Measurements from ENCODE around the gene BBLN. TPM values are rescaled to one million over a fixed set of nuclear protein-coding genes. Genes with fewer than 3 reads are reported as not detected.

Gene BBLN
- total RNA-seq, 2 experiments from 2014 or later = 85.1 to 85.3 TPM

GRCh38 chr9:128120061-128120740 lies 39.9 kb upstream of the BBLN start:
- no peaks in the 10 kb centered on the region for H3K27me3 Mint-ChIP-seq
- H3K36me3 Mint-ChIP-seq = peaks cover 3% of the 10 kb centered on the region
- no peak overlapping the region for H3K4me3 Mint-ChIP-seq
- CTCF ChIA-PET = interaction anchor here (1.2 to 1.8 kb wide), 3 partner anchors 8 to 59 kb away, joined by 3 to 8 read pairs (median 4); no protein-coding TSS in a partner anchor
- no peaks in the 10 kb centered on the region for H3K9me3 Mint-ChIP-seq (ENCODE audit: low read depth)
- no peak for DNase-seq
- peaks cover 10% of the 10 kb centered on the region for H3K4me1 Mint-ChIP-seq
- no peak for ATAC-seq
- no peak overlapping the region for H3K27ac Mint-ChIP-seq

GRCh38 chr9:128120741-128121465 lies 39.2 kb upstream of the BBLN start:
- Mint-ChIP-seq H3K27me3 (no peaks in the 10 kb centered on the region), H3K27ac (no peak overlapping the region), H3K4me1 (peaks cover 17% of the 10 kb centered on the region), H3K4me3 (no peak overlapping the region), H3K36me3 (peaks cover 3% of the 10 kb centered on the region), H3K9me3 (ENCODE audit: low read depth) (no peaks in the 10 kb centered on the region)
- ATAC-seq = no peak
- DNase-seq = no peak
- CTCF ChIA-PET = interaction anchor here (1.4 to 1.8 kb wide), 2 partner anchors 8 to 179 kb away, joined by 3 to 8 read pairs; no protein-coding TSS in a partner anchor

DNA sequence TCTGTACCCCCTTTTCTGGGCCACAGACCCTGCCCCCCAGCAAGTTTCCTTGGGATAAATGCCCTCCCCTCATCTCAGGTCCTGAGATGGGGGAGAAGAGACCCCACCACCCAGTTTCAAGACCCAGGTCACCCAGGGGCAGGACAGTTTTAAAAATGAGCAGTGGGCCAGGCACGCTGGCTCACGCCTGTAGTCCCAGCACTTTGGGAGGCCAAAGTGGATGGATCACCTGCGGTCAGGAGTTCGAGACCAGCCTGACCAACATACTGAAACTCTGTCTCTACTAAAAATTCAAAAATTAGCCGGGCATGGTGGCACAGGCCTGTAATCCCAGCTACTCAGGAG lies 38.6 kb upstream of the BBLN start:
- peaks cover 22% of the 10 kb centered on the region for H3K4me1 Mint-ChIP-seq
- CTCF ChIA-PET = interaction anchor here (1.4 kb wide), 1 partner anchor 179 kb away, joined by 3 read pairs; no protein-coding TSS in a partner anchor
- no peaks in the 10 kb centered on the region for H3K9me3 Mint-ChIP-seq (ENCODE audit: low read depth)
- H3K4me3 Mint-ChIP-seq = no peak overlapping the region
- no peak for ATAC-seq
- H3K36me3 Mint-ChIP-seq = peaks cover 3% of the 10 kb centered on the region
- no peak for DNase-seq
- no peaks in the 10 kb centered on the region for H3K27me3 Mint-ChIP-seq
- no peak overlapping the region for H3K27ac Mint-ChIP-seq

DNA sequence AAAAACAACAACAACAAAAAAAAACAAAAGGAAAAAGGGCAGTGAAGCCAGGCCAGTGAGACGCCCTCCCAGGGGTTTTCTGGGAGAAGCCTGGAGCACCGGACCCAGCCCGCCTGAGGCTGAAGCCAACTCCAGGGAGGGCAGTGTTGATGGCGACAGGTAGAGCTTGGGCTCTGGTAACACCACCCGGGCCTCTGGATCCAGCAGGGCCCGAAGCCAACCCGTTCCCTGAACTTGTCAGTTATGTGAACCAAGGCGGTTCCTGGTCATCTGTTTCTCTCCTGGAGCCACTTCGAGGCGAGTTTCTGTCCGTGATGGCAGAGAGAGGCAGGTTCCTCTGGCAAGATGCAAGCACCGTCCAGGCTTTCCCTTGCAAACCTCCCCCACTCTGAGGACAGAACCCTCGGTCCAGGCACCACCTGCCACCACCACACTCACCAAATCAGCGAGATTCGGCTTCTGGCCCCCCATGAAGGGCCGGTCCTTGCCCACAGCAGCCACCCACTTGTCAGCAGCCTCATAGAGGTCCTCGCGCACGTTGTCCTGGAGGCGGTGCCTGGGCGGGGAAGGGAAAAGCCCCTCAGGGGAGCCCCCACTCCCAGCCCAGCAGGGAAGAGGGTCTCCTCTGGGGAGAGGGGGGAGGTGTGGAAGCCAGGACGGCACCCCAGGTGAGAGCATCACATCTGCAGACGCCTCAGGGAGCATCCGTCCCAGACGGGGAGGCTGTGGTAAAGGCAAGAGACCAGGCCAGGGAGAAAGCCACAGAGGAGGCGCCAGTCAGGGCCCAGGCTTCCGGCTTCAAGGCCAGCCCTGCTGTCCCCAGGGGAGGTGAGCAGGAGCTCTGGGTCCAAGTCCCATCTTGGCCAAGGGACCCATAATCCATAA lies 37.9 kb upstream of the BBLN start:
- H3K36me3 Mint-ChIP-seq = peaks cover 3% of the 10 kb centered on the region
- H3K9me3 Mint-ChIP-seq (ENCODE audit: low read depth) = no peaks in the 10 kb centered on the region
- DNase-seq (no peak), ATAC-seq (no peak)
- H3K4me3 Mint-ChIP-seq = no peak overlapping the region
- H3K27me3 Mint-ChIP-seq = no peaks in the 10 kb centered on the region
- peaks cover 22% of the 10 kb centered on the region for H3K4me1 Mint-ChIP-seq
- CTCF ChIA-PET = interaction anchor here (1.4 kb wide), 1 partner anchor 180 kb away, joined by 3 read pairs; no protein-coding TSS in a partner anchor
- H3K27ac Mint-ChIP-seq = no peak overlapping the region

DNA sequence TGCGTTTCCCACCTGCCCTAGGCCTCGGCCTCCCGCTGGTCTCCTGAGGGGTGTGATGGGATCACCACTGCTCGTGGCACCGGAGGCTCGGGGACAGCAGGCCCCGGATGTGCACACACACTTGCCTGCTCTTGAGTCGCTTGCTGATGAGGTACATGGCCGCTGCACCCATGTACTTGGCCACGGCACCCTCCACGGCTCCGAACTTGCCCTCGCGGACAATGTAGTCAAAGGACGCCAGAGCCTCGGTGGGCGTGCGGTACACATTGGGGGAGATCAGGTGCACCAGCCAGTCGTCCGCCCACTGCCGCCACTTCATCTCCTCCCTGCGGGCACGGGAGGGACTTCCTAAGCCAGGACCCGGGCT lies 37.3 kb upstream of the BBLN start:
- H3K36me3 Mint-ChIP-seq = peaks cover 3% of the 10 kb centered on the region
- H3K27ac Mint-ChIP-seq = no peak overlapping the region
- ATAC-seq (no peak), DNase-seq (no peak)
- no peaks in the 10 kb centered on the region for H3K27me3 Mint-ChIP-seq
- H3K4me1 Mint-ChIP-seq = peaks cover 18% of the 10 kb centered on the region
- no peak overlapping the region for H3K4me3 Mint-ChIP-seq
- H3K9me3 Mint-ChIP-seq (ENCODE audit: low read depth) = no peaks in the 10 kb centered on the region
- CTCF ChIA-PET = no interaction called here

- no peak overlapping the region for H3K4me3 Mint-ChIP-seq
- CTCF ChIA-PET = interaction anchor here (1.0 to 3.5 kb wide), 4 partner anchors 7 to 68 kb away, joined by 3 to 24 read pairs (median 4); no protein-coding TSS in a partner anchor
- ATAC-seq (no peak), DNase-seq (no peak)
- H3K27ac Mint-ChIP-seq = no peak overlapping the region
- no peaks in the 10 kb centered on the region for H3K27me3 Mint-ChIP-seq
- peaks cover 19% of the 10 kb centered on the region for H3K4me1 Mint-ChIP-seq
- no peaks in the 10 kb centered on the region for H3K9me3 Mint-ChIP-seq (ENCODE audit: low read depth)
- H3K36me3 Mint-ChIP-seq = peaks cover 3% of the 10 kb centered on the region
Observed at GRCh38 chr9:128123451-128124080, 36.5 kb upstream of the BBLN start.

GRCh38 chr9:128124451-128124850 lies 35.6 kb upstream of the BBLN start:
- no peak for DNase-seq

DNA sequence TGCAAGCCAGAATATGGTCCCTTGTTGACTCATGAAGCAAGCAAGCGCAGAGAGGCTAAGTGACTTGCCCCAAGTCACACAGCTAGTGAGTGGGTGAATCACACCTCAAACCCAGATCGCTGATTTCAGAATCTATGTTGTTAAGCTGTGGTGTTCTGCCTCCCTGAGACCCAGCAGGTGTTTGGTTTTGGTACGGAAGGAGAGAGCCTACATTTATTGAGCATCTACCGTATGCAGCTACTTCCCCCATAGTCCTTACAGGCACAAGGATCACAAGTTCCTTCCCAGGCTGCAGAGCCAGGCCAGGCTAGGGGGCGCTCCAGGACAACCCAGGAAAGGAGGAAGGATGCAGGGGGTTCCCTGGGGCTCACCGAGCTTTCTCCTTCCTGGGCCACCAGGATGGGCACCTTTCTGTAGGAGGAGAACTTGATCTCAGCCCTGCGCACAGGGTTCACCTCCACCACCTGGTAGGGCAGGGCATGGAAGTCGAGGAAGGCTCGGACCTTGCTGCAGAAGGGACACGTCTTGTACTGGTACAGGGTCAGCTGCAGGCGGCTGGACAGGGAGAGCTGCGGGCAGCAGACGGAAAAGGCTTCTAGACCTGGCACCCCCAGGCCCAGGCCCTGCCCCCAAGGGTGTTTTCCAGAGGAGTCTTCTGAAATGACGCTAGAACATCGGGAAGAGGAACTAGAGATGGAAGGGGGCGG lies 35.0 kb upstream of the BBLN start:
- H3K27ac Mint-ChIP-seq = no peak overlapping the region
- DNase-seq = peak; percentile 65
- peaks cover 3% of the 10 kb centered on the region for H3K27me3 Mint-ChIP-seq
- CTCF ChIA-PET = interaction anchor here (0.7 to 3.5 kb wide), 14 partner anchors 8 to 410 kb away, joined by 3 to 24 read pairs (median 3); partner anchors contain the start of gene PTRH1
- peaks cover 28% of the 10 kb centered on the region for H3K4me1 Mint-ChIP-seq
- peaks cover 3% of the 10 kb centered on the region for H3K36me3 Mint-ChIP-seq
- H3K9me3 Mint-ChIP-seq (ENCODE audit: low read depth) = no peaks in the 10 kb centered on the region
- ATAC-seq = no peak
- H3K4me3 Mint-ChIP-seq = no peak overlapping the region

More at GRCh38 chr9:128124451-128124850, 35.6 kb upstream of the BBLN start:
- CTCF ChIA-PET = interaction anchor here (0.7 to 3.5 kb wide), 12 partner anchors 8 to 182 kb away, joined by 3 to 24 read pairs (median 3); no protein-coding TSS in a partner anchor
- no peak for ATAC-seq
- Mint-ChIP-seq H3K9me3 (ENCODE audit: low read depth) (no peaks in the 10 kb centered on the region), H3K27ac (no peak overlapping the region), H3K4me3 (no peak overlapping the region), H3K27me3 (peaks cover 3% of the 10 kb centered on the region), H3K4me1 (peaks cover 25% of the 10 kb centered on the region), H3K36me3 (peaks cover 3% of the 10 kb centered on the region)

GRCh38 chr9:128125580-128126354 lies 34.3 kb upstream of the BBLN start:
- Mint-ChIP-seq H3K4me3 (peak overlapping the region; percentile 78), H3K27me3 (peaks cover 3% of the 10 kb centered on the region), H3K9me3 (ENCODE audit: low read depth) (no peaks in the 10 kb centered on the region), H3K27ac (peak overlapping the region; percentile 30), H3K4me1 (peaks cover 28% of the 10 kb centered on the region), H3K36me3 (peaks cover 3% of the 10 kb centered on the region)
- DNase-seq (no peak), ATAC-seq (no peak)
- CTCF ChIA-PET = interaction anchor here (0.5 to 3.5 kb wide), 9 partner anchors 9 to 411 kb away, joined by 3 to 24 read pairs (median 3); partner anchors contain the start of gene PTRH1

GRCh38 chr9:128127568-128127989 lies 32.5 kb upstream of the BBLN start, which contains the start of gene PTGES2:
PTGES2 (minus strand) TSS chr9:128127729; CDS start chr9:128127717, 12 bp downstream.
- DNase-seq = peak; percentile 84
- Mint-ChIP-seq H3K27ac (peak within 1 kb of the TSS; percentile 96), H3K36me3 (peaks cover 3% of the 10 kb centered on the region), H3K4me3 (peak within 1 kb of the TSS; percentile 95), H3K9me3 (ENCODE audit: low read depth) (no peaks in the 10 kb centered on the region), H3K4me1 (peaks cover 28% of the 10 kb centered on the region), H3K27me3 (peaks cover 8% of the 10 kb centered on the region)
- CTCF ChIA-PET = interaction anchor here (1.9 kb wide), 1 partner anchor 10 kb away, joined by 17 read pairs; no protein-coding TSS in a partner anchor
- peak; percentile 73 for ATAC-seq

DNA sequence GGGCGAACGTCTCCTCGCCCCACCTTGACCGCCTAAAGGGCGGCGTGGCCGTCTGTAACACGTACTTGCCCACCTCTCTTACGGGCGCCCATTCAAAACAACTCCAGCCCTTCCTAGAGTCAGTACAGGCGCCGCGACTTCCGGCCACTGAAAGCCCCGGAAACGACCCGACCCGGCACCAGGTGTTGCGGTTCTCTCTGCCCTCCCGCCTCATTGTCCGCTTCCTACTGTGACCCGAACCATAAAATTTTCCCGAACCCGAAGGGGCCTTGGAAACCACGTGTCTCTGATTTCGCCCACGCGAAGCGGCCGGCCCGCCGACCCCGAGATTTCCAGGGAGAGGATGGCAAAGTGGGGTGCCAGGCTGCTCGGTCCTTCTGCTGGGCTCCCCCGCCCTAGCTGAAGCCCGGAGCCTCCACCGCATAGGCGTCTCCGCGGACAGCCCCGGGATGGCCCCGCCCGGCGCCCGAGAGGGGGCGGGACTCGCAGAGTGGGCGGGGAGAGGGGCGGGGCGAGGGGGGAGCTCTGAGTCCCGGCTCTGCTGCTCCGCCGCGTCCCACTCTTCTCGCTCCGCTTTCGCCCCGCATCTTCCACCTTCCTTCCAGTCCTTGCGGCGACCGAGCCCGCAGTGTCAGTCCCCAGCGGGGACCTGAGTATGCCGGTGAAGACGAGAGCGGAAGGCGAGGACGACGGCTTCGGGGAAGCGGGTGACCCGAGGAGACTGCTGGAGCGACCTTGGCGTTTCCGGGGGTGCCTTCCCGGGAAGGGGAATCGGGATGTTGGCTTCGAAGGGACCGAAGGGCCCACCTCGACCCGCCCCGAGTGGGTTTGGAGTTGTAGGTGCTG lies 31.9 kb upstream of the BBLN start:
- ATAC-seq = peak; percentile 83
- Mint-ChIP-seq H3K4me1 (peaks cover 28% of the 10 kb centered on the region), H3K36me3 (peaks cover 3% of the 10 kb centered on the region), H3K9me3 (ENCODE audit: low read depth) (no peaks in the 10 kb centered on the region), H3K4me3 (peak overlapping the region; percentile 95), H3K27ac (peak overlapping the region; percentile 96), H3K27me3 (peaks cover 14% of the 10 kb centered on the region)
- CTCF ChIA-PET = interaction anchor here (0.9 to 1.9 kb wide), 9 partner anchors 8 to 259 kb away, joined by 3 to 17 read pairs (median 5); partner anchors contain the start of gene SLC25A25
- peak; percentile 88 for DNase-seq

All from activated CD8-positive, alpha-beta memory T cell treated with anti-CD3 and anti-CD28 coated beads, Interleukin-2, amount 10 ng/mL, durations not matched to agents 7 days and 5 days (primary cell).